NCI-H2196 (cell line): Measurements from ENCODE around the gene SPAG16.

ENCODE experiments used
- DNase-seq: peaks from one replicate; lab custom pipeline; 2025; ENCODE audit not compliant: unreplicated experiment; lab: John Stamatoyannopoulos, UW

The SPAG16 gene

GRCh38 chr2:214066862-214067261, 782.6 kb downstream of the SPAG16 start:
- DNase-seq = no peak

- DNase-seq = peak; percentile 32
Observed at GRCh38 chr2:214069254-214069653, 785.0 kb downstream of the SPAG16 start.

- no peak for DNase-seq
Observed at GRCh38 chr2:214075456-214075855, 791.2 kb downstream of the SPAG16 start.

GRCh38 chr2:214076527-214076926, 792.3 kb downstream of the SPAG16 start:
- DNase-seq = no peak

GRCh38 chr2:214077727-214078126, 793.5 kb downstream of the SPAG16 start:
- DNase-seq = no peak

- DNase-seq = no peak
Observed at GRCh38 chr2:214079032-214079431, 794.8 kb downstream of the SPAG16 start.

GRCh38 chr2:214088536-214088935, 804.3 kb downstream of the SPAG16 start:
- DNase-seq = no peak

GRCh38 chr2:214096208-214096715, 812.0 kb downstream of the SPAG16 start:
- no peak for DNase-seq

GRCh38 chr2:214098811-214099210, 814.5 kb downstream of the SPAG16 start:
- no peak for DNase-seq

GRCh38 chr2:214100488-214100887, 816.2 kb downstream of the SPAG16 start:
- DNase-seq = no peak

GRCh38 chr2:214103276-214104001, 819.2 kb downstream of the SPAG16 start:
- peak; percentile 91 for DNase-seq

- DNase-seq = peak; percentile 27
Observed at GRCh38 chr2:214104219-214104618, 820.0 kb downstream of the SPAG16 start.

- DNase-seq = no peak
Observed at GRCh38 chr2:214104967-214105366, 820.7 kb downstream of the SPAG16 start.

- no peak for DNase-seq
Observed at GRCh38 chr2:214107726-214108125, 823.5 kb downstream of the SPAG16 start.

- DNase-seq = no peak
Observed at GRCh38 chr2:214108598-214108997, 824.3 kb downstream of the SPAG16 start.

GRCh38 chr2:214117054-214117453, 832.8 kb downstream of the SPAG16 start:
- no peak for DNase-seq

- no peak for DNase-seq
Observed at GRCh38 chr2:214126135-214126534, 841.9 kb downstream of the SPAG16 start.

- no peak for DNase-seq
Observed at GRCh38 chr2:214127170-214127569, 842.9 kb downstream of the SPAG16 start.

GRCh38 chr2:214127571-214127970, 843.3 kb downstream of the SPAG16 start:
- no peak for DNase-seq

- DNase-seq = no peak
Observed at GRCh38 chr2:214128040-214128439, 843.8 kb downstream of the SPAG16 start.

GRCh38 chr2:214130114-214130513, 845.9 kb downstream of the SPAG16 start:
- DNase-seq = no peak

- DNase-seq = no peak
Observed at GRCh38 chr2:214135966-214136365, 851.7 kb downstream of the SPAG16 start.

GRCh38 chr2:214138779-214139178, 854.5 kb downstream of the SPAG16 start:
- no peak for DNase-seq
